MM.1S (cell line): Measurements from ENCODE around the gene ITK.

ENCODE experiments used
- DNase-seq: peaks from one replicate; pipeline ENCODE4 v3.0.0-alpha.2; 2015
- H2AFZ ChIP-seq: fragments of 300-600 bp; sonication (generic); 2 replicates; pipeline ENCODE4 v1.6.0; 2016; ENCODE audit warnings: antibody characterized with exemption, low read length
- H3F3A ChIP-seq: fragments of 300-600 bp; sonication (generic); 2 replicates; pipeline ENCODE4 v1.6.1; 2016; ENCODE audit warnings: mild to moderate bottlenecking, antibody characterized with exemption, low read length, moderate library complexity, mixed read lengths; ENCODE audit not compliant: insufficient read depth
- H3K27ac ChIP-seq: fragments of 300-600 bp; sonication (generic); 2 replicates; pipeline ENCODE4 v1.5.1; 2016; ENCODE audit warnings: mild to moderate bottlenecking, low read length
- H3K27me3 ChIP-seq: fragments of 300-600 bp; sonication (generic); replicated peaks from 2 replicates; pipeline ENCODE4 v1.6.0; 2016; ENCODE audit warnings: low read length; ENCODE audit not compliant: insufficient read depth
- H3K36me3 ChIP-seq: fragments of 300-600 bp; sonication (generic); replicated peaks from 2 replicates; pipeline ENCODE4 v1.6.1; 2016; ENCODE audit warnings: mild to moderate bottlenecking, low read length, mixed read lengths; ENCODE audit not compliant: insufficient read depth
- H3K4me1 ChIP-seq: fragments of 300-600 bp; sonication (generic); 2 replicates; pipeline ENCODE4 v1.6.1; 2016; ENCODE audit warnings: low read length, mixed read lengths
- H3K4me2 ChIP-seq: fragments of 300-600 bp; sonication (generic); 2 replicates; pipeline ENCODE4 v1.6.0; 2016; ENCODE audit warnings: low read depth, low read length
- H3K4me3 ChIP-seq: fragments of 300-600 bp; sonication (generic); 2 replicates; pipeline ENCODE4 v1.5.1; 2016; ENCODE audit warnings: low read length, mixed read lengths
- H3K79me2 ChIP-seq: fragments of 300-600 bp; sonication (generic); 2 replicates; pipeline ENCODE4 v1.6.1; 2016; ENCODE audit warnings: mixed run types, low read length, mixed read lengths
- H3K9ac ChIP-seq: fragments of 300-600 bp; sonication (generic); 2 replicates; pipeline ENCODE4 v1.6.1; 2016; ENCODE audit warnings: low read length, mixed read lengths
- H3K9me2 ChIP-seq: fragments of 300-600 bp; sonication (generic); replicated peaks from 2 replicates; pipeline ENCODE4 v1.6.1; 2016; ENCODE audit warnings: mild to moderate bottlenecking, low read length, mixed read lengths; ENCODE audit not compliant: insufficient read depth
- H3K9me3 ChIP-seq: fragments of 300-600 bp; sonication (generic); replicated peaks from 2 replicates; pipeline ENCODE4 v1.6.1; 2016; ENCODE audit warnings: mild to moderate bottlenecking, low read length, mixed read lengths; ENCODE audit not compliant: insufficient read depth
- H4K20me1 ChIP-seq: fragments of 300-600 bp; sonication (generic); 2 replicates; pipeline ENCODE4 v1.6.1; 2016; ENCODE audit warnings: mild to moderate bottlenecking, low read length, moderate library complexity, mixed read lengths; ENCODE audit not compliant: insufficient read depth
- CTCF ChIP-seq: fragments of 300-600 bp; sonication (generic); IDR thresholded peaks from 2 replicates; pipeline ENCODE4 v1.5.1; 2016; ENCODE audit warnings: antibody characterized with exemption, low read length, mixed read lengths
- EZH2 ChIP-seq: fragments of 300-600 bp; sonication (generic); optimal IDR thresholded peaks from 2 replicates; pipeline ENCODE3; 2017; ENCODE audit warnings: low read depth, mild to moderate bottlenecking, antibody characterized with exemption, low read length, mixed read lengths
- EZH2phosphoT487 ChIP-seq: fragments of 300-600 bp; sonication (generic); IDR thresholded peaks from 2 replicates; pipeline ENCODE4 v1.6.1; 2018; ENCODE audit warnings: antibody characterized with exemption, low read length

ITK gene

GRCh38 chr5:157167214-157167621 is 13.4 kb upstream of the ITK start:
- Histone ChIP-seq H3F3A (peaks cover 17% of the 10 kb centered on the region), H3K9me3 (no peaks in the 10 kb centered on the region), H2AFZ (peak overlapping the region; percentile 93), H3K4me1 (peaks cover 38% of the 10 kb centered on the region), H3K79me2 (no peaks in the 10 kb centered on the region), H3K9me2 (no peaks in the 10 kb centered on the region), H3K4me2 (peak overlapping the region; percentile 93), H3K27ac (peak overlapping the region; percentile 88), H3K36me3 (no peaks in the 10 kb centered on the region), H3K9ac (peak overlapping the region; percentile 54), H3K4me3 (peak overlapping the region; percentile 52), H4K20me1 (no peaks in the 10 kb centered on the region), H3K27me3 (no peaks in the 10 kb centered on the region)
- no peak for TF ChIP-seq CTCF
- TF ChIP-seq EZH2: no peak
- TF ChIP-seq EZH2phosphoT487: no peak
- peak; percentile 71 for DNase-seq

GRCh38 chr5:157168286-157168685 is 12.4 kb upstream of the ITK start:
- H3K9me2 ChIP-seq: no peaks in the 10 kb centered on the region
- H3K9ac ChIP-seq: no peak overlapping the region
- no peak overlapping the region for H3K27ac ChIP-seq
- TF ChIP-seq EZH2: no peak
- TF ChIP-seq CTCF: no peak
- no peak for TF ChIP-seq EZH2phosphoT487
- H3K36me3 ChIP-seq: no peaks in the 10 kb centered on the region
- no peaks in the 10 kb centered on the region for H3K9me3 ChIP-seq
- H4K20me1 ChIP-seq: no peaks in the 10 kb centered on the region
- no peak overlapping the region for H3K4me2 ChIP-seq
- DNase-seq: no peak
- peaks cover 45% of the 10 kb centered on the region for H3K4me1 ChIP-seq
- H2AFZ ChIP-seq: no peak overlapping the region
- H3K27me3 ChIP-seq: no peaks in the 10 kb centered on the region
- H3K4me3 ChIP-seq: no peak overlapping the region
- peaks cover 28% of the 10 kb centered on the region for H3F3A ChIP-seq
- no peaks in the 10 kb centered on the region for H3K79me2 ChIP-seq

- no peak for TF ChIP-seq EZH2phosphoT487
- no peak for TF ChIP-seq CTCF
- TF ChIP-seq EZH2: no peak
- H3K4me2 ChIP-seq: peak overlapping the region; percentile 80
Observed at GRCh38 chr5:157172403-157172802, 8.2 kb upstream of the ITK start.

More at GRCh38 chr5:157172403-157172802, 8.2 kb upstream of the ITK start:
- no peaks in the 10 kb centered on the region for H3K79me2 ChIP-seq
- H3F3A ChIP-seq: peaks cover 22% of the 10 kb centered on the region
- H2AFZ ChIP-seq: peak overlapping the region; percentile 76
- H3K27ac ChIP-seq: peak overlapping the region; percentile 90
- no peaks in the 10 kb centered on the region for H3K27me3 ChIP-seq
- H3K9me3 ChIP-seq: no peaks in the 10 kb centered on the region
- peak; percentile 96 for DNase-seq
- peak overlapping the region; percentile 52 for H3K4me3 ChIP-seq
- H4K20me1 ChIP-seq: no peaks in the 10 kb centered on the region
- peaks cover 34% of the 10 kb centered on the region for H3K4me1 ChIP-seq
- H3K9me2 ChIP-seq: no peaks in the 10 kb centered on the region
- H3K9ac ChIP-seq: peak overlapping the region; percentile 62
- no peaks in the 10 kb centered on the region for H3K36me3 ChIP-seq
